ENCODE data around the gene PPIP5K1. TPM values are rescaled to one million over a fixed set of nuclear protein-coding genes. Genes with fewer than 3 reads are reported as not detected.
A peak's percentile ranks its signal among the peaks of the same experiment; 100 is the strongest.

PPIP5K1 gene
- total RNA-seq, 1 experiment from 2014 or later: 34.4 TPM

GRCh38 chr15:43521419-43521818 is 68.6 kb downstream of the PPIP5K1 start (continued):
- TF ChIP-seq GTF2I (CRISPR knock-in tag; conservative IDR thresholded peaks at IDR 0.05) (no peak), NFE2L1 (CRISPR knock-in tag; IDR thresholded peaks at IDR 0.05) (no peak), CBFB (CRISPR knock-in tag; IDR thresholded peaks at IDR 0.05; ENCODE audit: low read depth) (no peak), NFATC4 (CRISPR knock-in tag; IDR thresholded peaks at IDR 0.05) (no peak), KAT7 (CRISPR knock-in tag; IDR thresholded peaks at IDR 0.05; ENCODE audit: borderline replicate concordance) (no peak), SP1 (CRISPR knock-in tag; conservative IDR thresholded peaks at IDR 0.05) (no peak), ZNF232 (CRISPR knock-in tag; IDR thresholded peaks at IDR 0.05) (no peak), ZNF138 (CRISPR knock-in tag; conservative IDR thresholded peaks at IDR 0.05) (no peak), ERG (CRISPR knock-in tag; IDR thresholded peaks at IDR 0.05) (no peak)
- TF ChIP-seq, protein P1, sequence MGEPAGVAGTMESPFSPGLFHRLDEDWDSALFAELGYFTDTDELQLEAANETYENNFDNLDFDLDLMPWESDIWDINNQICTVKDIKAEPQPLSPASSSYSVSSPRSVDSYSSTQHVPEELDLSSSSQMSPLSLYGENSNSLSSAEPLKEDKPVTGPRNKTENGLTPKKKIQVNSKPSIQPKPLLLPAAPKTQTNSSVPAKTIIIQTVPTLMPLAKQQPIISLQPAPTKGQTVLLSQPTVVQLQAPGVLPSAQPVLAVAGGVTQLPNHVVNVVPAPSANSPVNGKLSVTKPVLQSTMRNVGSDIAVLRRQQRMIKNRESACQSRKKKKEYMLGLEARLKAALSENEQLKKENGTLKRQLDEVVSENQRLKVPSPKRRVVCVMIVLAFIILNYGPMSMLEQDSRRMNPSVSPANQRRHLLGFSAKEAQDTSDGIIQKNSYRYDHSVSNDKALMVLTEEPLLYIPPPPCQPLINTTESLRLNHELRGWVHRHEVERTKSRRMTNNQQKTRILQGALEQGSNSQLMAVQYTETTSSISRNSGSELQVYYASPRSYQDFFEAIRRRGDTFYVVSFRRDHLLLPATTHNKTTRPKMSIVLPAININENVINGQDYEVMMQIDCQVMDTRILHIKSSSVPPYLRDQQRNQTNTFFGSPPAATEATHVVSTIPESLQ (CRISPR knock-in tag; IDR thresholded peaks at IDR 0.05): no peak

- Mint-ChIP-seq H3K36me3 (no peaks in the 10 kb centered on the region), H3K4me1 (peaks cover 32% of the 10 kb centered on the region), H3K27me3 (ENCODE audit: low read depth) (peaks cover 66% of the 10 kb centered on the region), H3K4me3 (no peak overlapping the region), H3K27ac (no peak overlapping the region), H3K9me3 (no peaks in the 10 kb centered on the region)
- ATAC-seq (no peak), DNase-seq (ENCODE audit: low spot score) (no peak)
- ChIA-PET CTCF (interaction anchor here (1.7 kb wide), 1 partner anchor 10 kb away, joined by 4 read pairs; no protein-coding TSS in a partner anchor), POLR2A (no interaction called here)
- TF ChIP-seq ZNF317 (CRISPR knock-in tag; IDR thresholded peaks at IDR 0.05; ENCODE audit: borderline replicate concordance, low read depth) (no peak), NFE2L1 (CRISPR knock-in tag; IDR thresholded peaks at IDR 0.05) (no peak), HMGA2 (CRISPR knock-in tag; IDR thresholded peaks at IDR 0.05) (no peak), ZNF396 (CRISPR knock-in tag; IDR thresholded peaks at IDR 0.05; ENCODE audit: borderline replicate concordance) (no peak), NR1H2 (CRISPR knock-in tag; IDR thresholded peaks at IDR 0.05) (no peak)
Observed at GRCh38 chr15:43520138-43520537, 69.9 kb downstream of the PPIP5K1 start.

GRCh38 chr15:43519196-43519595 is 70.8 kb downstream of the PPIP5K1 start:
- Mint-ChIP-seq H3K4me1 (peaks cover 35% of the 10 kb centered on the region), H3K27me3 (ENCODE audit: low read depth) (peaks cover 66% of the 10 kb centered on the region), H3K27ac (no peak overlapping the region), H3K4me3 (peak overlapping the region; percentile 93), H3K9me3 (no peaks in the 10 kb centered on the region), H3K36me3 (no peaks in the 10 kb centered on the region)
- ChIA-PET POLR2A (no interaction called here), CTCF (no interaction called here)
- ATAC-seq (no peak), DNase-seq (ENCODE audit: low spot score) (no peak)
- TF ChIP-seq GRHL2 (CRISPR knock-in tag; IDR thresholded peaks at IDR 0.05; ENCODE audit: insufficient replicate concordance, severe bottlenecking) (no peak), NFE2L1 (CRISPR knock-in tag; IDR thresholded peaks at IDR 0.05) (no peak), KAT7 (CRISPR knock-in tag; IDR thresholded peaks at IDR 0.05; ENCODE audit: borderline replicate concordance) (no peak), ZNF512 (CRISPR knock-in tag; IDR thresholded peaks at IDR 0.05; ENCODE audit: borderline replicate concordance) (no peak), ZNF219 (CRISPR knock-in tag; IDR thresholded peaks at IDR 0.05; ENCODE audit: borderline replicate concordance) (no peak), FOXJ3 (CRISPR knock-in tag; IDR thresholded peaks at IDR 0.05; ENCODE audit: borderline replicate concordance) (no peak), TP53 (CRISPR knock-in tag; IDR thresholded peaks at IDR 0.05) (no peak)
- TF ChIP-seq, protein P2, sequence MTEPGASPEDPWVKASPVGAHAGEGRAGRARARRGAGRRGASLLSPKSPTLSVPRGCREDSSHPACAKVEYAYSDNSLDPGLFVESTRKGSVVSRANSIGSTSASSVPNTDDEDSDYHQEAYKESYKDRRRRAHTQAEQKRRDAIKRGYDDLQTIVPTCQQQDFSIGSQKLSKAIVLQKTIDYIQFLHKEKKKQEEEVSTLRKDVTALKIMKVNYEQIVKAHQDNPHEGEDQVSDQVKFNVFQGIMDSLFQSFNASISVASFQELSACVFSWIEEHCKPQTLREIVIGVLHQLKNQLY (CRISPR knock-in tag; IDR thresholded peaks at IDR 0.05): no peak
- TF ChIP-seq, protein P3, sequence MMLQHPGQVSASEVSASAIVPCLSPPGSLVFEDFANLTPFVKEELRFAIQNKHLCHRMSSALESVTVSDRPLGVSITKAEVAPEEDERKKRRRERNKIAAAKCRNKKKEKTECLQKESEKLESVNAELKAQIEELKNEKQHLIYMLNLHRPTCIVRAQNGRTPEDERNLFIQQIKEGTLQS (CRISPR knock-in tag; conservative IDR thresholded peaks at IDR 0.05): no peak
